Effector memory CD4-positive, alpha-beta T cell (primary cell): ENCODE results near the gene KIAA0319L.

Experiments
- DNase-seq, 3 donors: peaks; one replicate each; pipeline ENCODE4 v3.0.0-alpha.2; 2020
- H3K27ac ChIP-seq: 2 replicates; pipeline ENCODE4 v1.7.0; 2013; ENCODE audit warnings: mild to moderate bottlenecking, low read length, moderate library complexity; ENCODE audit not compliant: insufficient read depth, poor library complexity, severe bottlenecking
- H3K27me3 ChIP-seq: replicated peaks from 2 replicates; pipeline ENCODE4 v1.7.0; 2013; ENCODE audit warnings: mild to moderate bottlenecking, low read length; ENCODE audit not compliant: insufficient read depth, control insufficient read depth, poor library complexity, severe bottlenecking
- H3K36me3 ChIP-seq: 2 replicates; pipeline ENCODE4 v1.7.0; 2013; ENCODE audit warnings: mild to moderate bottlenecking, low read length, moderate library complexity; ENCODE audit not compliant: control insufficient read depth, insufficient read depth
- H3K4me1 ChIP-seq: 2 replicates; pipeline ENCODE4 v1.7.0; 2013; ENCODE audit warnings: low read length, mild to moderate bottlenecking; ENCODE audit not compliant: control insufficient read depth, insufficient read depth, poor library complexity, severe bottlenecking
- H3K4me3 ChIP-seq: 2 replicates; pipeline ENCODE4 v1.7.0; 2013; ENCODE audit warnings: low read length, low read depth, mild to moderate bottlenecking; ENCODE audit not compliant: insufficient read depth, poor library complexity, severe bottlenecking
- H3K9me3 ChIP-seq: 2 replicates; pipeline ENCODE4 v1.7.0; 2013; ENCODE audit warnings: mild to moderate bottlenecking, low read length, moderate library complexity; ENCODE audit not compliant: control insufficient read depth

The KIAA0319L gene

DNA sequence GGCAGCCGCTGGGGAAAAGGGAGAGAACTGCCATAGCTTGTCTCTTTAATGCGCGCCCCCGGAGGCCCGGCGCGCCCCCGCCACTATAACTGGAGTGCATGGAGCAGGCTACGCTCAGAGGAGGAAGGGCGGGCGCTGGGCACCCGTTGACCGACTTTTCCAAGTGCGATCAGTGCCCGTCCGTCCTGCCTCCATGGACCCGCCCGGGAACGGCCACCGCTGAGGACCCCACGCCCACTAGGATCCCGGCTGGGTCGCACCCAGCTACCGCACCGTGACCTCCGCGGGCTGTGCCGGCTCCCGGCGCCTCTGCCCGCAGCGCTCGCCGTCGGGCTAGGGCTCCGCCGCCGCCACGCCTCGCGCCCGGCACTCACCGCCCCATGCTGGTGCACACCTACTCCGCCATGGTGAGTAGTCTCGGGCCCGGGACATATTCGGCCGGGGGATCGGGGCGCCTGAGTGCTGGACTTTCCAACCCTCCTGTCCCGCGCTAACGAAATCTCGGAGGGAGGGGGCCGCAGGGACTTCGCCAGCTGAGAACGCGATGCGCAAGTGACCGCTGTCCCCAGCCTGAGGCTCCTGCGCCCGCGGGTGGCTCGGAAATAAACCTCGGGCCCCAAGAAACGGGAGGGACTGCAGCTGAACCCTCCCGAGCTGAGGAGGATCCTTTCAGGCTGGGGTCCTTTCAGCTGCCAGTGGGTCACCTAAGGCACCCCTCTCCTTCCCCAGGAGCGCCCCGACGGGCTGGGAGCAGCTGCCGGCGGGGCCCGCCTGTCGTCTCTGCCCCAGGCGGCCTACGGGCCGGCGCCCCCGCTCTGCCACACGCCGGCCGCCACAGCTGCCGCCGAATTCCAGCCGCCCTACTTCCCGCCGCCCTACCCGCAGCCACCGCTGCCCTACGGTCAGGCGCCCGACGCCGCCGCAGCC, 16.3 kb upstream of the KIAA0319L start, which contains the start of gene TFAP2E:
TFAP2E (plus strand) TSS at position 117 of the 927 bp plus-strand sequence; CDS start at position 381, 264 bp downstream.
- Histone ChIP-seq H3K4me3 (peak within 1 kb of the TSS; percentile 10), H3K27ac (no peak within 1 kb of the TSS), H3K36me3 (no peaks in the 10 kb centered on the region), H3K9me3 (no peaks in the 10 kb centered on the region), H3K4me1 (peaks cover 20% of the 10 kb centered on the region), H3K27me3 (no peaks in the 10 kb centered on the region)
- no peak for DNase-seq

GRCh38 chr1:35572296-35572695, 15.1 kb upstream of the KIAA0319L start:
- Histone ChIP-seq H3K9me3 (no peaks in the 10 kb centered on the region), H3K4me1 (peaks cover 11% of the 10 kb centered on the region), H3K27ac (no peak overlapping the region), H3K27me3 (no peaks in the 10 kb centered on the region), H3K36me3 (no peaks in the 10 kb centered on the region), H3K4me3 (no peak overlapping the region)
- no peak for DNase-seq

GRCh38 chr1:35571263-35571662, 14.1 kb upstream of the KIAA0319L start:
- no peaks in the 10 kb centered on the region for H3K27me3 ChIP-seq
- no peaks in the 10 kb centered on the region for H3K36me3 ChIP-seq
- peaks cover under 1% of the 10 kb centered on the region for H3K4me1 ChIP-seq
- no peak overlapping the region for H3K4me3 ChIP-seq
- H3K9me3 ChIP-seq, result no peaks in the 10 kb centered on the region
- H3K27ac ChIP-seq, result no peak overlapping the region
- DNase-seq, result no peak

DNA sequence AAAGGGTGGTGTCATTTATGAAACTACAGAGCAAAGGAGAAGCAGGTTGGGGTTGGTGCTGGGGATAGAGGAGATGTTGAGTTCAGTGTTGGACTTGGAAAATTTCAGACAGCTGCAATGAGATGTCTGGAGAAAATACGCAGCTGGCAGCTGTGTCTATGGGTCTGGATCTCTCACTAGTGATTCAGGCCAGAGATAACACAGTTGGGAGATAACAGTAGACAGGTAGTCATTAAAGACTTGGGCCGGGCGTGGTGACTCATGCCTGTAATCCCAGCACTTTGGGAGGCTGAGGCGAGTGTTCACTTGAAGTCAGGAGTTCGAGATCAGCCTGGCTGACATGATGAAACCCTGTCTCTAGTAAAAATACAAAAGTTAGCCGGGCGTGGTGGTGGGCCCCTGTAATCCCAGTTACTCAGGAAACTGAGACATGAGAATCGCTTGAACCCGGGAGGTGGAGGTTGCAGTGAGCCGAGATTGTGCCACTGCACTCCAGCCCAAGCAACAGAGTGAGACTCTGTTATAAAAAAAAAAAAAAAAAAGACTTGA, 13.5 kb upstream of the KIAA0319L start:
- H3K36me3 ChIP-seq, result no peaks in the 10 kb centered on the region
- DNase-seq, result no peak
- H3K9me3 ChIP-seq, result no peaks in the 10 kb centered on the region
- H3K4me1 ChIP-seq, result no peaks in the 10 kb centered on the region
- no peak overlapping the region for H3K4me3 ChIP-seq
- no peak overlapping the region for H3K27ac ChIP-seq
- H3K27me3 ChIP-seq, result no peaks in the 10 kb centered on the region

DNA sequence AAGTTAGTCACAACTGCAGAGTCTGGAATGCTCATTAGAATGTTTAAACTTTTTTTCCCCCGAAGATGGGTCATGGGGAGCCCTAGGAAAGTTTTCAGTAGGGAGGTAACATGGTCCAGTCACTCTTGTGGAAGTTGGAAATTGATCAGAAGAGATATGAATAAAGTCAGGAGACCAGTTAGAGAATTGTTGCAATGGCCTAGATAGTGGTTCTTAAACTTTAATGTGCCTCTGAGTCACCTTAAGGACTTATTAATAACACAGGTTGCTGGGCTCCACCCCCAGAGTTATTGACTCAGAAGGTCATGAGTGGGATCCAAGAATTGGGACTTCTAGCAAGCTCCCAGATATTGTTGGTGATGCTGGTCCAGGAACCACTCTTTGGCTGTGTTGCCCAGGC, 12.7 kb upstream of the KIAA0319L start:
- Histone ChIP-seq H3K4me1 (no peaks in the 10 kb centered on the region), H3K4me3 (no peak overlapping the region), H3K27me3 (no peaks in the 10 kb centered on the region), H3K36me3 (no peaks in the 10 kb centered on the region), H3K9me3 (no peaks in the 10 kb centered on the region), H3K27ac (no peak overlapping the region)
- DNase-seq, result no peak

DNA sequence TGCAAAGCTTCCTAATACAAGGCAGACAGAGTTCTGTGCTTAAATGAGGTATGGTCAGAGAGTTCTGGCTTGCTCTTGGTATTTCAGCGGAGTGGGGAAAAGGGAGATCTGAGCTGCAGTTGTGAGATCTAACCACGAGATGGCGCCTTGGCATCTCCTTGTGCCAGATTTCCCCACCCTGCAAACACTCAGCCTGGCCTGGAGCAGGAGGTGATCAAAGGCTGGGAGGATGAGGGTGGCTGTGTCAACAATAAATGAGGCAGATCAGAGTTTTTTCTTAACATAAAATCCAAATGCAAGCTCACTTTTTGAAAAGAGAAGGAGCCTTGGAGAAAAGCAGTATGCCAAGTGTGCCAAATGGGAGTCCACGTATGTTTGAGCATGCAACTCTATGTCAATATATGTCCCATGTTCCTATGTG, 11.8 kb upstream of the KIAA0319L start:
- H3K9me3 ChIP-seq, result no peaks in the 10 kb centered on the region
- DNase-seq, result peak in 2 of 3 donors; percentile 29 to 50
- H3K4me1 ChIP-seq, result no peaks in the 10 kb centered on the region
- H3K27ac ChIP-seq, result no peak overlapping the region
- peaks cover 3% of the 10 kb centered on the region for H3K36me3 ChIP-seq
- H3K27me3 ChIP-seq, result no peaks in the 10 kb centered on the region
- no peak overlapping the region for H3K4me3 ChIP-seq

DNA sequence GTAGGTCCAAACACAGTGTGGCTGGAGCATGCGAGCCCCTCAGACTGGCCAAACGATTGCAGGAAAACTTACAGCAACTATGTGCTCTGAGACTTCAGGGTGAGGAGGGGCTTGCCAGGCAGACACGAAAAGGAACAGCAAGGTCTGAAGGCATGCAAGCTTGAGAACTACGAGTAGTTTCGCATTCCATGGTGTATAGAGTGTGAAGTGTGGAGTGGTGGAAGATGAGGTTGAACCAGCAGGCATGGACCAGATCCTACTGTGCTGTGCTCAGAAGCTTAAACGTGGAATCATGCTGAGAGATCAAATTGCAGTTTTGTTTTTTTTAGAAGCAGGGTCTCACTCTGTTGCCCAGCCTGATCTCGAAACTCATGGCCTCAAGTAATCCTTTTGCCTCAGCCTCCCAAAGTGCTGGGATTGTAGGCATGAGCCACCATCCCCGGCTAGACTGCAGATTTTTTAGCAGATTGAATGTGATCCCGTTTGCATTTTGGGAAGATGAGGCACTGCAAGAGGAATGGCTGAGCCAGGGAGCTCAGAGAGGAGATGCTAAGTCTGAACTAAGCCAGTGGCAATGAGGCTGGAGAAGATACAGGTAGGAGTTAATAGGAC, 10.8 kb upstream of the KIAA0319L start:
- no peaks in the 10 kb centered on the region for H3K4me1 ChIP-seq
- no peak overlapping the region for H3K4me3 ChIP-seq
- peaks cover 4% of the 10 kb centered on the region for H3K36me3 ChIP-seq

GRCh38 chr1:35565742-35566133, 8.5 kb upstream of the KIAA0319L start:
- H3K4me1 ChIP-seq, result no peaks in the 10 kb centered on the region
- H3K4me3 ChIP-seq, result no peak overlapping the region
- H3K9me3 ChIP-seq, result no peaks in the 10 kb centered on the region
- no peak overlapping the region for H3K27ac ChIP-seq
- peaks cover 4% of the 10 kb centered on the region for H3K36me3 ChIP-seq
- no peaks in the 10 kb centered on the region for H3K27me3 ChIP-seq
- DNase-seq, result no peak

More for the DNA sequence above, 10.8 kb upstream of the KIAA0319L start:
- no peak for DNase-seq
- Histone ChIP-seq H3K9me3 (no peaks in the 10 kb centered on the region), H3K27me3 (no peaks in the 10 kb centered on the region), H3K27ac (no peak overlapping the region)

- no peaks in the 10 kb centered on the region for H3K9me3 ChIP-seq
- H3K4me3 ChIP-seq, result no peak overlapping the region
- H3K36me3 ChIP-seq, result peaks cover 4% of the 10 kb centered on the region
- no peaks in the 10 kb centered on the region for H3K27me3 ChIP-seq
- H3K4me1 ChIP-seq, result no peaks in the 10 kb centered on the region
- no peak overlapping the region for H3K27ac ChIP-seq
- DNase-seq, result no peak
Observed at GRCh38 chr1:35564884-35565741, 7.9 kb upstream of the KIAA0319L start.
